Omental fat pad (tissue), 4 donors: Measurements from ENCODE around the gene RAB38. TPM values are rescaled to one million over a fixed set of nuclear protein-coding genes. Genes with fewer than 3 reads are reported as not detected.

Source experiments
- ATAC-seq: fragments of 150-250 bp; one replicate; pipeline ENCODE4 v1.9.1; 2016; ENCODE audit warnings: mild to moderate bottlenecking, moderate library complexity; ENCODE audit not compliant: low FRiP score
- DNase-seq: peaks from one replicate; pipeline ENCODE4 v3.0.0-alpha.2; 2019; ENCODE audit warnings: low spot score
- CTCF ChIP-seq, 3 donors: fragments of 450-650 bp; IDR thresholded peaks; one replicate each; pipeline ENCODE4 v1.5.1; 2016 to 2017; ENCODE audit warnings: antibody characterized with exemption in 3 of 3, mild to moderate bottlenecking in 3 of 3, moderate library complexity in 2 of 3
- total RNA-seq, 4 donors: library from RNA; depleted of rRNA; stranded (reverse); fragments of >200 nt; gene quantifications; one replicate each; pipeline ENCODE4 v1.1.0, GENCODE V29; 2016

RAB38 gene
- total RNA-seq, 4 donors from 2014 or later = 1.9 to 11.8 (median 4.0) TPM; not detected in 1

- no peak for DNase-seq
- no peak for TF ChIP-seq CTCF (IDR thresholded peaks at IDR 0.05)
- no peak for ATAC-seq
These were observed 75.1 kb downstream of the RAB38 start for GRCh38 chr11:88100151-88100550.

GRCh38 chr11:88098289-88098688, 77.0 kb downstream of the RAB38 start:
- DNase-seq (no peak), ATAC-seq (no peak)
- no peak for TF ChIP-seq CTCF (IDR thresholded peaks at IDR 0.05)

- no peak for TF ChIP-seq CTCF (IDR thresholded peaks at IDR 0.05)
- ATAC-seq = no peak
These were observed 86.1 kb downstream of the RAB38 start for GRCh38 chr11:88089134-88089533.

GRCh38 chr11:88087337-88087736, 87.9 kb downstream of the RAB38 start:
- ATAC-seq (no peak), DNase-seq (no peak)
- TF ChIP-seq CTCF (IDR thresholded peaks at IDR 0.05) = no peak

More at GRCh38 chr11:88089134-88089533, 86.1 kb downstream of the RAB38 start:
- no peak for DNase-seq

GRCh38 chr11:88086297-88086696, 88.9 kb downstream of the RAB38 start:
- no peak for ATAC-seq
- no peak for DNase-seq
- no peak for TF ChIP-seq CTCF (IDR thresholded peaks at IDR 0.05)

- no peak for ATAC-seq
- TF ChIP-seq CTCF (IDR thresholded peaks at IDR 0.05) = no peak
- DNase-seq = no peak
These were observed 104.8 kb downstream of the RAB38 start for GRCh38 chr11:88070437-88070836.

- DNase-seq (no peak), ATAC-seq (no peak)
- no peak for TF ChIP-seq CTCF (IDR thresholded peaks at IDR 0.05)
These were observed 106.2 kb downstream of the RAB38 start for GRCh38 chr11:88068848-88069554.
